Trophoblast cell (in vitro differentiated cells and primary cell): Measurements from ENCODE around the gene ZNF683.

Experiments used
- DNase-seq, 2 donors: peaks; one replicate each; pipeline ENCODE4 v3.0.0-alpha.2; 2016
- H2AFZ ChIP-seq: 2 replicates; pipeline ENCODE4 v1.6.1; 2013; ENCODE audit warnings: low read length, moderate library complexity, mild to moderate bottlenecking; ENCODE audit not compliant: insufficient read depth, poor library complexity
- H2AK5ac ChIP-seq: 2 replicates; pipeline ENCODE4 v1.6.1; 2013; ENCODE audit warnings: mild to moderate bottlenecking, low read length
- H2BK120ac ChIP-seq: 2 replicates; pipeline ENCODE4 v1.6.1; 2013; ENCODE audit warnings: low read length, mild to moderate bottlenecking, moderate library complexity; ENCODE audit not compliant: insufficient read depth, poor library complexity
- H2BK12ac ChIP-seq: 2 replicates; pipeline ENCODE4 v1.6.1; 2013; ENCODE audit warnings: mild to moderate bottlenecking, low read length, moderate library complexity
- H2BK5ac ChIP-seq: 2 replicates; pipeline ENCODE4 v1.6.1; 2013; ENCODE audit warnings: low read length, low read depth, moderate library complexity, mild to moderate bottlenecking; ENCODE audit not compliant: poor library complexity
- H3K14ac ChIP-seq: 2 replicates; pipeline ENCODE4 v1.6.1; 2013; ENCODE audit warnings: mild to moderate bottlenecking, low read length
- H3K18ac ChIP-seq: 2 replicates; pipeline ENCODE4 v1.6.1; 2013; ENCODE audit warnings: mild to moderate bottlenecking, low read length
- H3K23ac ChIP-seq: 2 replicates; pipeline ENCODE4 v1.6.1; 2013; ENCODE audit warnings: low read length
- H3K27ac ChIP-seq: 2 replicates; pipeline ENCODE4 v1.5.1; 2013; ENCODE audit warnings: low read depth, mild to moderate bottlenecking, inconsistent platforms, low read length, moderate library complexity
- H3K27me3 ChIP-seq: 2 replicates; pipeline ENCODE4 v1.6.1; 2013; ENCODE audit warnings: inconsistent platforms, mild to moderate bottlenecking, low read length, moderate library complexity; ENCODE audit not compliant: insufficient read depth
- H3K36me3 ChIP-seq, 2 experiments: 1 replicate in 1 of 2; 2 replicates in 1 of 2; pipeline ENCODE4 v1.6.1; 2013; ENCODE audit warnings: low read length in 2 of 2, mild to moderate bottlenecking in 2 of 2, moderate library complexity in 1 of 2; ENCODE audit not compliant: insufficient read depth in 2 of 2, control insufficient read depth in 1 of 2
- H3K4ac ChIP-seq: 2 replicates; pipeline ENCODE4 v1.6.1; 2013; ENCODE audit warnings: low read depth, mild to moderate bottlenecking, low read length, moderate library complexity
- H3K4me1 ChIP-seq, 2 experiments: 1 replicate in 1 of 2; 2 replicates in 1 of 2; pipeline ENCODE4 v1.6.1; 2013; ENCODE audit warnings: low read length in 2 of 2, mild to moderate bottlenecking in 2 of 2, moderate library complexity in 1 of 2; ENCODE audit not compliant: insufficient read depth in 2 of 2, control insufficient read depth in 1 of 2
- H3K4me2 ChIP-seq: 2 replicates; pipeline ENCODE4 v1.6.1; 2013; ENCODE audit warnings: inconsistent platforms, mild to moderate bottlenecking, low read length, moderate library complexity
- H3K4me3 ChIP-seq: 2 replicates; pipeline ENCODE4 v1.5.1; 2013; ENCODE audit warnings: mild to moderate bottlenecking, low read depth, low read length, inconsistent platforms
- H3K79me1 ChIP-seq: one replicate; pipeline ENCODE4 v1.6.1; 2013; ENCODE audit warnings: low read length
- H3K79me2 ChIP-seq: 2 replicates; pipeline ENCODE4 v1.6.1; 2013; ENCODE audit warnings: low read length, mild to moderate bottlenecking; ENCODE audit not compliant: control insufficient read depth, insufficient read depth, poor library complexity
- H3K9ac ChIP-seq: 2 replicates; pipeline ENCODE4 v1.6.1; 2013; ENCODE audit warnings: mild to moderate bottlenecking, low read length
- H3K9me3 ChIP-seq: 2 replicates; pipeline ENCODE4 v1.6.1; 2013; ENCODE audit warnings: low read depth, mild to moderate bottlenecking, control low read depth, inconsistent platforms, low read length; ENCODE audit not compliant: insufficient read depth
- H4K12ac ChIP-seq: 2 replicates; pipeline ENCODE4 v1.6.1; 2013; ENCODE audit warnings: low read depth, mild to moderate bottlenecking, low read length, moderate library complexity
- H4K8ac ChIP-seq: 2 replicates; pipeline ENCODE4 v1.6.1; 2013; ENCODE audit warnings: low read depth, mild to moderate bottlenecking, low read length, moderate library complexity
- H4K91ac ChIP-seq: one replicate; pipeline ENCODE4 v1.6.1; 2013; ENCODE audit warnings: low read depth, mild to moderate bottlenecking, low read length, moderate library complexity
- WGBS: extraction: QIAGEN DNeasy Blood & Tissue Kit; methylation state at CpG from one replicate; pipeline ENCODE4 v1.1.7; 2013; ENCODE audit warnings: missing lambda C conversion rate; ENCODE audit not compliant: insufficient read length, insufficient coverage; ENCODE audit errors: extremely low coverage; 5-methylcytosine and 5-hydroxymethylcytosine counted together

The ZNF683 gene

DNA sequence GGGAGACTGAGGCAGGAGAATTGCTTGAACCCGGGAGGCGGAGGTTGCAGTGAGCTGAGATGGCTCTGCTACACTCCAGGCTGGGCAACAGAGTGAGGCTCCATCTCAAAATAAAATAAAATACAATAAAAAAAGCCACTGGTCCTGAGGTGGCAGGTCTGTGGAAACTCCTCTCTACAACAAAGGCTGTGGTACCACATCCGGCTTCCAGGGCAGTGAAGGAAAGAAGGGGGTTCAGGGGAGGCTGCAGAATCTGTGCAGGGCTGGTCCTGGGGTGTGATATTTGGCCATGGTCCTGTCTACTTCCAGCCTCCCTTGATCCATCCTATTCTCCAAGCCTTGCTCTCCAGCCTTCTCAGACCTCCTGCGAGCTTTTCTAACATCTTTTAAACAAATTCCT lies 731 bp upstream of the ZNF683 start:
- no peaks in the 10 kb centered on the region for H3K36me3 ChIP-seq
- no peaks in the 10 kb centered on the region for H3K27me3 ChIP-seq
- H3K79me2 ChIP-seq: no peaks in the 10 kb centered on the region
- H3K9ac ChIP-seq: no peak overlapping the region
- no peak overlapping the region for H4K8ac ChIP-seq
- H3K18ac ChIP-seq: no peak overlapping the region
- H2BK120ac ChIP-seq: no peak overlapping the region
- H3K4ac ChIP-seq: no peak overlapping the region
- no peak overlapping the region for H3K4me3 ChIP-seq
- peaks cover 4% of the 10 kb centered on the region in 2 experiments for H3K4me1 ChIP-seq
- no peak overlapping the region for H4K12ac ChIP-seq
- H3K27ac ChIP-seq: no peak overlapping the region
- no peak overlapping the region for H3K4me2 ChIP-seq
- no peak overlapping the region for H3K23ac ChIP-seq
- WGBS: no CpG with 5 or more reads among the region's 4 CpGs
- H2BK5ac ChIP-seq: no peak overlapping the region
- H3K14ac ChIP-seq: no peak overlapping the region
- no peak overlapping the region for H2AFZ ChIP-seq
- H2BK12ac ChIP-seq: no peak overlapping the region
- no peak overlapping the region for H4K91ac ChIP-seq
- no peaks in the 10 kb centered on the region for H3K79me1 ChIP-seq
- DNase-seq: no peak
- no peak overlapping the region for H2AK5ac ChIP-seq
- peaks cover 2% of the 10 kb centered on the region for H3K9me3 ChIP-seq

- no peaks in the 10 kb centered on the region for H3K79me1 ChIP-seq
- no peaks in the 10 kb centered on the region for H3K79me2 ChIP-seq
- DNase-seq: no peak
- no peak overlapping the region for H3K4me3 ChIP-seq
- H3K27ac ChIP-seq: no peak overlapping the region
- H2AK5ac ChIP-seq: no peak overlapping the region
- H3K9ac ChIP-seq: no peak overlapping the region
- no peak overlapping the region for H3K4ac ChIP-seq
- no peak overlapping the region for H4K91ac ChIP-seq
- peaks cover 2% of the 10 kb centered on the region for H3K9me3 ChIP-seq
- H3K4me1 ChIP-seq: peaks cover 2 to 3% of the 10 kb centered on the region in 2 experiments
- H3K36me3 ChIP-seq: no peaks in the 10 kb centered on the region
- H3K4me2 ChIP-seq: no peak overlapping the region
- no peak overlapping the region for H2BK5ac ChIP-seq
- H3K18ac ChIP-seq: no peak overlapping the region
- H2AFZ ChIP-seq: no peak overlapping the region
- H2BK120ac ChIP-seq: no peak overlapping the region
- H3K14ac ChIP-seq: no peak overlapping the region
- no peak overlapping the region for H2BK12ac ChIP-seq
- WGBS: no CpG with 5 or more reads among the region's 5 CpGs
- no peak overlapping the region for H4K12ac ChIP-seq
- H4K8ac ChIP-seq: no peak overlapping the region
- no peak overlapping the region for H3K23ac ChIP-seq
- no peaks in the 10 kb centered on the region for H3K27me3 ChIP-seq
Measured at GRCh38 chr1:26372039-26372438, 511 bp downstream of the ZNF683 start.

GRCh38 chr1:26370591-26371382 lies 1.8 kb downstream of the ZNF683 start:
- Histone ChIP-seq H4K12ac (no peak overlapping the region), H3K27ac (no peak overlapping the region), H3K36me3 (no peaks in the 10 kb centered on the region), H2BK5ac (no peak overlapping the region), H3K14ac (no peak overlapping the region), H3K79me2 (no peaks in the 10 kb centered on the region), H4K91ac (no peak overlapping the region), H3K9ac (no peak overlapping the region), H3K23ac (no peak overlapping the region), H3K27me3 (no peaks in the 10 kb centered on the region), H3K4me1 (peaks cover 2 to 3% of the 10 kb centered on the region in 2 experiments), H3K18ac (no peak overlapping the region), H2AK5ac (no peak overlapping the region), H2BK120ac (no peak overlapping the region), H4K8ac (no peak overlapping the region), H3K4me3 (no peak overlapping the region), H2AFZ (no peak overlapping the region), H2BK12ac (no peak overlapping the region), H3K79me1 (no peaks in the 10 kb centered on the region), H3K9me3 (peaks cover 2% of the 10 kb centered on the region), H3K4me2 (no peak overlapping the region), H3K4ac (no peak overlapping the region)
- DNase-seq: no peak
- WGBS: no CpG with 5 or more reads among the region's 6 CpGs

- H3K36me3 ChIP-seq: no peaks in the 10 kb centered on the region
- no peak overlapping the region for H4K12ac ChIP-seq
- peaks cover 2% of the 10 kb centered on the region for H3K9me3 ChIP-seq
- no peaks in the 10 kb centered on the region for H3K79me2 ChIP-seq
- no peaks in the 10 kb centered on the region for H3K4me1 ChIP-seq
- H4K91ac ChIP-seq: no peak overlapping the region
- no peak overlapping the region for H3K4ac ChIP-seq
- no peak overlapping the region for H2BK5ac ChIP-seq
- H4K8ac ChIP-seq: no peak overlapping the region
- H3K4me2 ChIP-seq: no peak overlapping the region
- H3K9ac ChIP-seq: no peak overlapping the region
- no peak overlapping the region for H3K14ac ChIP-seq
- H3K4me3 ChIP-seq: no peak overlapping the region
- H2BK120ac ChIP-seq: no peak overlapping the region
- no CpG with 5 or more reads among the region's 3 CpGs for WGBS
- no peak overlapping the region for H2BK12ac ChIP-seq
- H2AK5ac ChIP-seq: no peak overlapping the region
- H3K27ac ChIP-seq: no peak overlapping the region
- no peak for DNase-seq
- no peak overlapping the region for H2AFZ ChIP-seq
- no peaks in the 10 kb centered on the region for H3K27me3 ChIP-seq
- no peak overlapping the region for H3K18ac ChIP-seq
- H3K79me1 ChIP-seq: no peaks in the 10 kb centered on the region
- no peak overlapping the region for H3K23ac ChIP-seq
Measured at GRCh38 chr1:26368486-26368885, 4.1 kb downstream of the ZNF683 start.
